ENCODE measurements around the gene CDK5RAP3.
A peak's percentile ranks its signal among the peaks of the same experiment; 100 is the strongest.

CDK5RAP3 gene

DNA sequence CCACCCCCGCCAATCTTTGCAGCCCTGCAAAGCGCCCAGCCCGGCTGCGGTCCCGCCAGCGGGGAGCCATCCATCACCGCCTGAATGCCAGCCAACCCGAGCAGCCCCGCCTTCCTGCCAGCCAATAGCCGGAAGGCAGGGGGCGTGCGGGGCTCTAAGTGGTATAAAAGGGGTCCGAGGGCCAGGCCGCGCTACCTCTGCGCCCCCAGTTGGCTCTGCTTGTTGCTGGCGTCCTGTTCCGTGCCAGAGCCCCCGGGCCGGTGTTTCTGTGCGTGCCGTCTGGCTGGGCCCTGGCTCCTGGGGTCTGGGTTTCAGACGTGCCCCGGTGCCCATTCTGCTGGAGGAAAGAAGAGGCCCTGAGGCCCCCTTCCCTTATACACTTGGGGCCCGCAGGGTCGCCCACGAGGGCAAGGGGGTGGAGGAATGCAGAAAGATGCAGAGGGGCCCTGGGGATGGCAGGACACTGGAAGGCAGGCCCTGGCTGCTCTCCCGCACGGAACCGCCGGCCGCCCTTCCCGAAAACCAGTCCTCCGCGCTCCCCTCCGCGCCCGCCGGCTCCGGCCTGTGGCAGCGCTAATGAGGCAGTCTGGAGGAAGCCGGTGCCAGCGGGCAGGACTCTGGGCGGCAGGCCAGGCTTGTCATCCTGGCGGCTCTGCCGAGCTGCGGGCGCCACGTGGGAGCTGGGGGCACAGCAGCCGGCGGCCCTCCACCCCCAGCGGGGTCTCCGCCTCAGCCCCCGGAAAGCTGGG, 52.7 kb downstream of the CDK5RAP3 start:
- Histone ChIP-seq H3K36me3 (ENCODE audit: control insufficient read depth in 2 of 2, insufficient read depth in 1 of 2, low read length in 2 of 2) (no peaks in the 10 kb centered on the region), H3K4me3 (ENCODE audit: low read depth, low read length) (peak overlapping the region; percentile 32), H3K9me3 (ENCODE audit: control insufficient read depth, insufficient read depth, low read depth, low read length) (no peaks in the 10 kb centered on the region), H3K4me1 (ENCODE audit: control insufficient read depth, insufficient read depth, low read length) (peaks cover 14% of the 10 kb centered on the region), H3K27ac (ENCODE audit: extremely low read depth, low read depth, low read length) (peak overlapping the region; percentile 77)
- POLR2A ChIA-PET, result interaction anchor here (0.6 to 0.8 kb wide), 6 partner anchors 11 to 1209 kb away, joined by 3 to 9 read pairs (median 3); partner anchors contain the start of gene NFE2L1
- CTCF ChIA-PET, result interaction anchor here (0.5 to 15.5 kb wide), 7 partner anchors 13 to 740 kb away, joined by 3 to 386 read pairs (median 5); partner anchors contain the start of gene PNPO
- TF ChIP-seq GLI2 (tag by site-specific recombination; IDR thresholded peaks at IDR 0.05; ENCODE audit: borderline replicate concordance, low read depth) (no peak), ZNF140 (tag by site-specific recombination; IDR thresholded peaks at IDR 0.05) (no peak), EGR2 (tag by site-specific recombination; IDR thresholded peaks at IDR 0.05; ENCODE audit: low read depth) (peak; percentile 21), KLF1 (tag by site-specific recombination; IDR thresholded peaks at IDR 0.05) (peak; percentile 73), SP7 (tag by site-specific recombination; IDR thresholded peaks at IDR 0.05) (peak; percentile 43; the same call in 1 of the 2 replicates), ZNF324 (tag by site-specific recombination; IDR thresholded peaks at IDR 0.05) (no peak; the same call in 1 of the 2 replicates), ZNF792 (tag by site-specific recombination; IDR thresholded peaks at IDR 0.05) (no peak), ZNF510 (tag by site-specific recombination; IDR thresholded peaks at IDR 0.05; ENCODE audit: insufficient replicate concordance) (no peak), ZNF777 (tag by site-specific recombination; IDR thresholded peaks at IDR 0.05; ENCODE audit: borderline replicate concordance) (peak; percentile 79; the same call in 1 of the 2 replicates), ZNF561 (tag by site-specific recombination; IDR thresholded peaks at IDR 0.05; ENCODE audit: borderline replicate concordance) (0 out of 2 replicates have a peak, but pooled peaks have one; percentile 69), ZBTB8A (tag by site-specific recombination; IDR thresholded peaks at IDR 0.05) (peak; percentile 72), ZNF19 (tag by site-specific recombination; IDR thresholded peaks at IDR 0.05; ENCODE audit: low read depth) (no peak), SP3 (tag by site-specific recombination; IDR thresholded peaks at IDR 0.05) (peak; percentile 87), ZBTB17 (tag by site-specific recombination; IDR thresholded peaks at IDR 0.05) (peak; percentile 71), KLF9 (tag by site-specific recombination; IDR thresholded peaks at IDR 0.05; ENCODE audit: low read depth) (peak; percentile 72), ZNF629 (tag by site-specific recombination; IDR thresholded peaks at IDR 0.05) (no peak; the same call in 1 of the 2 replicates), ZNF157 (tag by site-specific recombination; IDR thresholded peaks at IDR 0.05) (0 out of 2 replicates have a peak, but pooled peaks have one; percentile 35), FEZF1 (tag by site-specific recombination; IDR thresholded peaks at IDR 0.05) (no peak), ZNF274 (IDR thresholded peaks at IDR 0.05; ENCODE audit: low read length) (no peak), ZNF274 (tag by site-specific recombination; IDR thresholded peaks at IDR 0.05; ENCODE audit: borderline replicate concordance) (no peak)
- TF ChIP-seq, protein P1, sequence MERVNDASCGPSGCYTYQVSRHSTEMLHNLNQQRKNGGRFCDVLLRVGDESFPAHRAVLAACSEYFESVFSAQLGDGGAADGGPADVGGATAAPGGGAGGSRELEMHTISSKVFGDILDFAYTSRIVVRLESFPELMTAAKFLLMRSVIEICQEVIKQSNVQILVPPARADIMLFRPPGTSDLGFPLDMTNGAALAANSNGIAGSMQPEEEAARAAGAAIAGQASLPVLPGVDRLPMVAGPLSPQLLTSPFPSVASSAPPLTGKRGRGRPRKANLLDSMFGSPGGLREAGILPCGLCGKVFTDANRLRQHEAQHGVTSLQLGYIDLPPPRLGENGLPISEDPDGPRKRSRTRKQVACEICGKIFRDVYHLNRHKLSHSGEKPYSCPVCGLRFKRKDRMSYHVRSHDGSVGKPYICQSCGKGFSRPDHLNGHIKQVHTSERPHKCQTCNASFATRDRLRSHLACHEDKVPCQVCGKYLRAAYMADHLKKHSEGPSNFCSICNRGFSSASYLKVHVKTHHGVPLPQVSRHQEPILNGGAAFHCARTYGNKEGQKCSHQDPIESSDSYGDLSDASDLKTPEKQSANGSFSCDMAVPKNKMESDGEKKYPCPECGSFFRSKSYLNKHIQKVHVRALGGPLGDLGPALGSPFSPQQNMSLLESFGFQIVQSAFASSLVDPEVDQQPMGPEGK (tag by site-specific recombination; IDR thresholded peaks at IDR 0.05), result peak; percentile 90
- TF ChIP-seq, protein P2, sequence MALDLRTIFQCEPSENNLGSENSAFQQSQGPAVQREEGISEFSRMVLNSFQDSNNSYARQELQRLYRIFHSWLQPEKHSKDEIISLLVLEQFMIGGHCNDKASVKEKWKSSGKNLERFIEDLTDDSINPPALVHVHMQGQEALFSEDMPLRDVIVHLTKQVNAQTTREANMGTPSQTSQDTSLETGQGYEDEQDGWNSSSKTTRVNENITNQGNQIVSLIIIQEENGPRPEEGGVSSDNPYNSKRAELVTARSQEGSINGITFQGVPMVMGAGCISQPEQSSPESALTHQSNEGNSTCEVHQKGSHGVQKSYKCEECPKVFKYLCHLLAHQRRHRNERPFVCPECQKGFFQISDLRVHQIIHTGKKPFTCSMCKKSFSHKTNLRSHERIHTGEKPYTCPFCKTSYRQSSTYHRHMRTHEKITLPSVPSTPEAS (tag by site-specific recombination; IDR thresholded peaks at IDR 0.05), result no peak
- TF ChIP-seq, protein P3, sequence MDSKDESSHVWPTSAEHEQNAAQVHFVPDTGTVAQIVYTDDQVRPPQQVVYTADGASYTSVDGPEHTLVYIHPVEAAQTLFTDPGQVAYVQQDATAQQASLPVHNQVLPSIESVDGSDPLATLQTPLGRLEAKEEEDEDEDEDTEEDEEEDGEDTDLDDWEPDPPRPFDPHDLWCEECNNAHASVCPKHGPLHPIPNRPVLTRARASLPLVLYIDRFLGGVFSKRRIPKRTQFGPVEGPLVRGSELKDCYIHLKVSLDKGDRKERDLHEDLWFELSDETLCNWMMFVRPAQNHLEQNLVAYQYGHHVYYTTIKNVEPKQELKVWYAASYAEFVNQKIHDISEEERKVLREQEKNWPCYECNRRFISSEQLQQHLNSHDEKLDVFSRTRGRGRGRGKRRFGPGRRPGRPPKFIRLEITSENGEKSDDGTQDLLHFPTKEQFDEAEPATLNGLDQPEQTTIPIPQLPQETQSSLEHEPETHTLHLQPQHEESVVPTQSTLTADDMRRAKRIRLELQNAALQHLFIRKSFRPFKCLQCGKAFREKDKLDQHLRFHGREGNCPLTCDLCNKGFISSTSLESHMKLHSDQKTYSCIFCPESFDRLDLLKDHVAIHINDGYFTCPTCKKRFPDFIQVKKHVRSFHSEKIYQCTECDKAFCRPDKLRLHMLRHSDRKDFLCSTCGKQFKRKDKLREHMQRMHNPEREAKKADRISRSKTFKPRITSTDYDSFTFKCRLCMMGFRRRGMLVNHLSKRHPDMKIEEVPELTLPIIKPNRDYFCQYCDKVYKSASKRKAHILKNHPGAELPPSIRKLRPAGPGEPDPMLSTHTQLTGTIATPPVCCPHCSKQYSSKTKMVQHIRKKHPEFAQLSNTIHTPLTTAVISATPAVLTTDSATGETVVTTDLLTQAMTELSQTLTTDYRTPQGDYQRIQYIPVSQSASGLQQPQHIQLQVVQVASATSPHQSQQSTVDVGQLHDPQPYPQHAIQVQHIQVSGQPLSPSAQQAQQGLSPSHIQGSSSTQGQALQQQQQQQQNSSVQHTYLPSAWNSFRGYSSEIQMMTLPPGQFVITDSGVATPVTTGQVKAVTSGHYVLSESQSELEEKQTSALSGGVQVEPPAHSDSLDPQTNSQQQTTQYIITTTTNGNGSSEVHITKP (tag by site-specific recombination; IDR thresholded peaks at IDR 0.05), result peak; percentile 84
- TF ChIP-seq, protein P4, sequence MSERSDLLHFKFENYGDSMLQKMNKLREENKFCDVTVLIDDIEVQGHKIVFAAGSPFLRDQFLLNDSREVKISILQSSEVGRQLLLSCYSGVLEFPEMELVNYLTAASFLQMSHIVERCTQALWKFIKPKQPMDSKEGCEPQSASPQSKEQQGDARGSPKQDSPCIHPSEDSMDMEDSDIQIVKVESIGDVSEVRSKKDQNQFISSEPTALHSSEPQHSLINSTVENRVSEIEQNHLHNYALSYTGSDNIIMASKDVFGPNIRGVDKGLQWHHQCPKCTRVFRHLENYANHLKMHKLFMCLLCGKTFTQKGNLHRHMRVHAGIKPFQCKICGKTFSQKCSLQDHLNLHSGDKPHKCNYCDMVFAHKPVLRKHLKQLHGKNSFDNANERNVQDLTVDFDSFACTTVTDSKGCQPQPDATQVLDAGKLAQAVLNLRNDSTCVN (tag by site-specific recombination; optimal IDR thresholded peaks at IDR 0.05), result peak; percentile 76
- TF ChIP-seq, protein P5, sequence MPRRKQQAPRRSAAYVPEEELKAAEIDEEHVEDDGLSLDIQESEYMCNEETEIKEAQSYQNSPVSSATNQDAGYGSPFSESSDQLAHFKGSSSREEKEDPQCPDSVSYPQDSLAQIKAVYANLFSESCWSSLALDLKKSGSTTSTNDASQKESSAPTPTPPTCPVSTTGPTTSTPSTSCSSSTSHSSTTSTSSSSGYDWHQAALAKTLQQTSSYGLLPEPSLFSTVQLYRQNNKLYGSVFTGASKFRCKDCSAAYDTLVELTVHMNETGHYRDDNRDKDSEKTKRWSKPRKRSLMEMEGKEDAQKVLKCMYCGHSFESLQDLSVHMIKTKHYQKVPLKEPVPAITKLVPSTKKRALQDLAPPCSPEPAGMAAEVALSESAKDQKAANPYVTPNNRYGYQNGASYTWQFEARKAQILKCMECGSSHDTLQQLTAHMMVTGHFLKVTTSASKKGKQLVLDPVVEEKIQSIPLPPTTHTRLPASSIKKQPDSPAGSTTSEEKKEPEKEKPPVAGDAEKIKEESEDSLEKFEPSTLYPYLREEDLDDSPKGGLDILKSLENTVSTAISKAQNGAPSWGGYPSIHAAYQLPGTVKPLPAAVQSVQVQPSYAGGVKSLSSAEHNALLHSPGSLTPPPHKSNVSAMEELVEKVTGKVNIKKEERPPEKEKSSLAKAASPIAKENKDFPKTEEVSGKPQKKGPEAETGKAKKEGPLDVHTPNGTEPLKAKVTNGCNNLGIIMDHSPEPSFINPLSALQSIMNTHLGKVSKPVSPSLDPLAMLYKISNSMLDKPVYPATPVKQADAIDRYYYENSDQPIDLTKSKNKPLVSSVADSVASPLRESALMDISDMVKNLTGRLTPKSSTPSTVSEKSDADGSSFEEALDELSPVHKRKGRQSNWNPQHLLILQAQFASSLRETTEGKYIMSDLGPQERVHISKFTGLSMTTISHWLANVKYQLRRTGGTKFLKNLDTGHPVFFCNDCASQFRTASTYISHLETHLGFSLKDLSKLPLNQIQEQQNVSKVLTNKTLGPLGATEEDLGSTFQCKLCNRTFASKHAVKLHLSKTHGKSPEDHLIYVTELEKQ (tag by site-specific recombination; IDR thresholded peaks at IDR 0.05; ENCODE audit: borderline replicate concordance), result 0 out of 2 replicates have a peak, but pooled peaks have one; percentile 57
